ENCODE measurements around the gene POU3F3.

Gene POU3F3

GRCh38 chr2:104853534-104854497 is at the start of gene POU3F3:
TSS of gene POU3F3 (plus strand) at chr2:104854115. CDS start at chr2:104855511, 1,396 bp downstream.
- DNase-seq (ENCODE audit: low read depth in 2 of 2, low spot score in 1 of 2) = no peak

GRCh38 chr2:104804148-104804890 is 49.6 kb upstream of the POU3F3 start:
- DNase-seq (ENCODE audit: low read depth in 2 of 2, low spot score in 1 of 2) = no peak

- no peak for DNase-seq (ENCODE audit: low read depth in 2 of 2, low spot score in 1 of 2)
Observed at GRCh38 chr2:104812286-104812685, 41.6 kb upstream of the POU3F3 start.

GRCh38 chr2:104816143-104816542 is 37.8 kb upstream of the POU3F3 start:
- DNase-seq (ENCODE audit: low read depth in 2 of 2, low spot score in 1 of 2) = no peak

GRCh38 chr2:104818264-104818663 is 35.7 kb upstream of the POU3F3 start:
- DNase-seq (ENCODE audit: low read depth in 2 of 2, low spot score in 1 of 2) = no peak

GRCh38 chr2:104820126-104820525 is 33.8 kb upstream of the POU3F3 start:
- no peak for DNase-seq (ENCODE audit: low read depth in 2 of 2, low spot score in 1 of 2)

- no peak for DNase-seq (ENCODE audit: low read depth in 2 of 2, low spot score in 1 of 2)
Observed at GRCh38 chr2:104825124-104825865, 28.6 kb upstream of the POU3F3 start.

- no peak for DNase-seq (ENCODE audit: low read depth in 2 of 2, low spot score in 1 of 2)
Observed at GRCh38 chr2:104826016-104826415, 27.9 kb upstream of the POU3F3 start.

- no peak for DNase-seq (ENCODE audit: low read depth in 2 of 2, low spot score in 1 of 2)
Observed at GRCh38 chr2:104831742-104832141, 22.2 kb upstream of the POU3F3 start.

GRCh38 chr2:104834431-104835153 is 19.3 kb upstream of the POU3F3 start:
- DNase-seq (ENCODE audit: low read depth in 2 of 2, low spot score in 1 of 2) = no peak

GRCh38 chr2:104836265-104836664 is 17.6 kb upstream of the POU3F3 start:
- no peak for DNase-seq (ENCODE audit: low read depth in 2 of 2, low spot score in 1 of 2)

GRCh38 chr2:104836841-104837240 is 17.1 kb upstream of the POU3F3 start:
- no peak for DNase-seq (ENCODE audit: low read depth in 2 of 2, low spot score in 1 of 2)

- DNase-seq (ENCODE audit: low read depth in 2 of 2, low spot score in 1 of 2) = no peak
Observed at GRCh38 chr2:104840156-104840555, 13.8 kb upstream of the POU3F3 start.

GRCh38 chr2:104840893-104841585 is 12.9 kb upstream of the POU3F3 start:
- DNase-seq (ENCODE audit: low read depth in 2 of 2, low spot score in 1 of 2) = no peak

- DNase-seq (ENCODE audit: low read depth in 2 of 2, low spot score in 1 of 2) = no peak
Observed at GRCh38 chr2:104841744-104842143, 12.2 kb upstream of the POU3F3 start.

GRCh38 chr2:104844807-104845551 is 8.9 kb upstream of the POU3F3 start:
- DNase-seq (ENCODE audit: low read depth in 2 of 2, low spot score in 1 of 2) = no peak

GRCh38 chr2:104845552-104845931 is 8.4 kb upstream of the POU3F3 start:
- no peak for DNase-seq (ENCODE audit: low read depth in 2 of 2, low spot score in 1 of 2)

GRCh38 chr2:104845946-104846785 is 7.7 kb upstream of the POU3F3 start:
- DNase-seq (ENCODE audit: low read depth in 2 of 2, low spot score in 1 of 2) = no peak
